GM12878 (cell line): ENCODE data around the gene NCL. TPM values are rescaled to one million over a fixed set of nuclear protein-coding genes. Genes with fewer than 3 reads are reported as not detected.
"Not testable (repeated sequence)": the region's sequence is repeated elsewhere in the genome, so short reads cannot be mapped to it uniquely, and the experiment has no call there.

ENCODE experiments used
- ATAC-seq: fragments of 200-7000 bp; cut with Tn5 transposase; 3 replicates; pipeline ENCODE4 v1.9.1; 2020; ENCODE audit warnings: mild to moderate bottlenecking, moderate library complexity
- BruUV-seq: library from RNA; stranded (reverse); fragments of 400-500 nt; replicated peaks from 2 replicates; lab custom pipeline; 2021; lab: Mats Ljungman, UMichigan
- CTCF ChIA-PET: fragments of 300-600 bp; sonication (Branson Sonifier 250); formaldehyde crosslinking; extraction: SDS; loops from one replicate; lab custom pipeline; 2021; ENCODE audit warnings: inconsistent platforms; lab: Yijun Ruan, JAX
- POLR2A ChIA-PET: fragments of 350-600 bp; formaldehyde crosslinking; extraction: SDS; loops from one replicate; lab custom pipeline; 2021; ENCODE audit warnings: inconsistent platforms; lab: Charles Lee
- RAD21 ChIA-PET: fragments of 300-600 bp; sonication (Branson Sonifier 250); formaldehyde crosslinking; loops from one replicate; lab custom pipeline; 2023; ENCODE audit warnings: antibody characterized with exemption; ENCODE audit not compliant: unreplicated experiment; lab: Charles Lee
- SMC1A ChIA-PET: fragments of 300-600 bp; sonication (Branson Sonifier 250); formaldehyde crosslinking; loops from one replicate; lab custom pipeline; 2023; ENCODE audit not compliant: unreplicated experiment, uncharacterized antibody; lab: Charles Lee
- DNase-seq: peaks from one replicate; pipeline ENCODE4 v3.0.0-alpha.2; 2011; ENCODE audit warnings: low read depth, low spot score
- FAIRE-seq: peaks from 3 replicates; lab custom pipeline; 2011; peaks lifted over from hg19 to GRCh38; lab: Jason Lieb, UNC
- H2AFZ ChIP-seq: 2 replicates; pipeline ENCODE4 v1.6.0; 2011; ENCODE audit warnings: low read depth, low read length, control low read depth; ENCODE audit not compliant: control insufficient read depth
- H3K27ac ChIP-seq: 2 replicates; pipeline ENCODE4 v1.5.1; 2011; ENCODE audit warnings: control low read depth; ENCODE audit not compliant: control insufficient read depth, insufficient read depth
- H3K27me3 ChIP-seq, 2 experiments: replicated peaks in 1 of 2; 2 replicates each; pipeline versions ENCODE4 v1.6.0 to v1.6.1; 2011; ENCODE audit warnings: low read length in 1 of 2; ENCODE audit not compliant: control insufficient read depth in 2 of 2, insufficient read depth in 2 of 2
- H3K36me3 ChIP-seq, 2 experiments: 2 replicates each; pipeline ENCODE4 v1.5.1; 2011; ENCODE audit warnings: low read length in 1 of 2; ENCODE audit not compliant: control insufficient read depth in 2 of 2, insufficient read depth in 2 of 2
- H3K4me1 ChIP-seq: 2 replicates; pipeline ENCODE4 v1.6.1; 2011; ENCODE audit warnings: mild to moderate bottlenecking, low read length, moderate library complexity, mixed read lengths; ENCODE audit not compliant: control insufficient read depth, insufficient read depth
- H3K4me2 ChIP-seq: 2 replicates; pipeline ENCODE4 v1.6.0; 2011; ENCODE audit warnings: control low read depth; ENCODE audit not compliant: control insufficient read depth, insufficient read depth
- H3K4me3 ChIP-seq: fragments of 200-600 bp; sonication (generic); 2 replicates; pipeline ENCODE4 v1.5.1; 2016
- H3K79me2 ChIP-seq: 2 replicates; pipeline ENCODE4 v1.6.0; 2011; ENCODE audit warnings: low read length; ENCODE audit not compliant: control insufficient read depth, insufficient read depth
- H3K9ac ChIP-seq: 2 replicates; pipeline ENCODE4 v1.8.0; 2011; ENCODE audit warnings: low read length, control low read depth, mixed read lengths; ENCODE audit not compliant: control insufficient read depth, insufficient read depth
- H3K9me3 ChIP-seq: replicated peaks from 3 replicates; pipeline ENCODE4 v1.5.1; 2011; ENCODE audit warnings: mild to moderate bottlenecking, low read length; ENCODE audit not compliant: control insufficient read depth, insufficient read depth
- H4K20me1 ChIP-seq: 2 replicates; pipeline ENCODE4 v1.6.0; 2011; ENCODE audit not compliant: control insufficient read depth, insufficient read depth
- WGBS: methylation state at CpG from one replicate; pipeline ENCODE4 v1.1.6; 2016; ENCODE audit warnings: low lambda C conversion rate; ENCODE audit not compliant: insufficient replicate concordance, insufficient coverage; ENCODE audit errors: missing lambda C conversion rate; 5-methylcytosine and 5-hydroxymethylcytosine counted together
- in situ Hi-C: fragments of 300-500 bp; cut with MboI; formaldehyde crosslinking; loops from 9 replicates; pipeline ENCODE4 v1.14.3; 2018; ENCODE audit warnings: mixed read lengths
- intact Hi-C: fragments of 100-400 bp; cut with micrococcal nuclease; formaldehyde crosslinking; loops from one replicate; pipeline ENCODE4 v1.14.2; 2022; ENCODE audit not compliant: unreplicated experiment
- polyA plus RNA-seq, 11 experiments: library from polyadenylated mRNA; depleted of rRNA in 4 of 11; unstranded in 6 of 11; stranded (reverse) in 5 of 11; fragments of >200 nt; fragmentation: Nextera tagmentation in 4 of 11; fragmentation: Illumina TruSeq in 1 of 11; extraction: Ambion mirVana in 4 of 11; extraction: Trizol in 1 of 11; gene quantifications; 1 replicate in 1 of 11; 2 replicates in 10 of 11; pipeline versions ENCODE4 v1.2.1 to v1.2.3, GENCODE V29; 2011 to 2016; ENCODE audit warnings: inconsistent platforms in 2 of 11, missing spikeins in 2 of 11, low read depth in 1 of 11
- total RNA-seq, 4 experiments: library from RNA; depleted of rRNA in 3 of 4; stranded (reverse); fragments of >200 nt in 3 of 4; fragmentation: Illumina TruSeq in 1 of 4; extraction: Trizol in 1 of 4; gene quantifications; 2 replicates each; pipeline versions ENCODE4 v1.2.1 to v1.2.3, GENCODE V29; 2013 to 2021

Gene NCL
- total and polyA plus RNA-seq, 10 of the 15 experiments (the other 5 are each of a cell fraction or from before 2014, with no cell fraction given), result 123 to 1,207 (median 529) TPM

GRCh38 chr2:231408304-231408703 lies 56.0 kb downstream of the NCL start:
- H3K27me3 ChIP-seq, BruUV-seq, H3K4me2 ChIP-seq, H3K79me2 ChIP-seq, DNase-seq, intact Hi-C loops, H3K9ac ChIP-seq, ATAC-seq, H4K20me1 ChIP-seq, H3K27ac ChIP-seq, in situ Hi-C loops, H3K4me3 ChIP-seq, H2AFZ ChIP-seq, H3K36me3 ChIP-seq, POLR2A ChIA-PET, FAIRE-seq, H3K9me3 ChIP-seq: not testable (repeated sequence)
- ChIA-PET SMC1A (interaction anchor here (0.9 to 5.2 kb wide), 7 partner anchors 10 to 304 kb away, joined by 3 to 63 read pairs (median 13); no protein-coding TSS in a partner anchor), CTCF (interaction anchor here (1.0 to 12.3 kb wide), 9 partner anchors 15 to 306 kb away, joined by 3 to 234 read pairs (median 52); no protein-coding TSS in a partner anchor), RAD21 (interaction anchor here (3.5 to 3.9 kb wide), 3 partner anchors 15 to 304 kb away, joined by 26 to 51 read pairs (median 28); partner anchors contain the start of gene B3GNT7)
- WGBS, result 54% methylated on average over 8 of the region's 9 CpGs
- peaks cover 16% of the 10 kb centered on the region for H3K4me1 ChIP-seq

DNA sequence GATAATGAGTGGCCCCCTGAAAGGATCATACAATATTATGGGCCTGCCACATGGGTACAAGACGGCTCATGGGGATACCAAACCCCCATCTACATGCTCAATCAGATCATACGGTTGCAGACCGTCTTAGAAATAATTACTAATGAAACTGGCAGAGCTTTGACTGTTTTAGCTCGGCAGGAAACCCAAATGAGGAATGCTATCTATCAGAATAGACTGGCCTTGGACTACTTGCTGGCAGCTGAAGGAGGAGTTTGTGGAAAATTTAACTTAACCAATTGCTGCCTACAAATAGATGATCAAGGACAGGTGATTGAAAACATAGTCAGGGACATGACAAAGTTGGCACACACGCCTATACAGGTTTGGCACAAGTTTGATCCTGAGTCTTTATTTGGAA lies 56.6 kb downstream of the NCL start:
- H2AFZ ChIP-seq, H4K20me1 ChIP-seq, H3K4me3 ChIP-seq, intact Hi-C loops, FAIRE-seq, H3K27ac ChIP-seq, H3K36me3 ChIP-seq, DNase-seq, H3K9me3 ChIP-seq, POLR2A ChIA-PET, in situ Hi-C loops, H3K27me3 ChIP-seq, ATAC-seq, H3K79me2 ChIP-seq, BruUV-seq, H3K4me2 ChIP-seq, H3K9ac ChIP-seq: not testable (repeated sequence)
- ChIA-PET RAD21 (interaction anchor here (1.5 to 3.9 kb wide), 5 partner anchors 14 to 304 kb away, joined by 3 to 51 read pairs (median 26); partner anchors contain the start of gene B3GNT7), SMC1A (interaction anchor here (0.7 to 5.2 kb wide), 10 partner anchors 11 to 303 kb away, joined by 3 to 63 read pairs (median 10); no protein-coding TSS in a partner anchor), CTCF (interaction anchor here (1.0 to 12.3 kb wide), 17 partner anchors 9 to 355 kb away, joined by 3 to 234 read pairs (median 11); partner anchors contain the start of gene B3GNT7)
- WGBS, result 76% methylated on average over 5 of the region's 5 CpGs
- H3K4me1 ChIP-seq, result peaks cover 16% of the 10 kb centered on the region
